GM13976 (cell line): ENCODE data around the gene SNW1.

ENCODE experiments used
- DNase-seq: peaks from one replicate; pipeline ENCODE4 v3.0.0; 2012; ENCODE audit warnings: low spot score
- in situ Hi-C: fragments of 300-500 bp; cut with MboI; formaldehyde crosslinking; loops from one replicate; pipeline ENCODE4 v1.12.0; 2022; ENCODE audit warnings: low sequenced_read_pairs, mixed read lengths, inconsistent platforms; ENCODE audit not compliant: unreplicated experiment
- TF ChIP-seq, protein P1 (sequence below): IDR thresholded peaks from 2 replicates; pipeline ENCODE4 v1.5.1; 2012; ENCODE audit warnings: borderline replicate concordance, mild to moderate bottlenecking; ENCODE audit not compliant: insufficient read depth; ENCODE audit errors: extremely low read depth, missing control alignments, control extremely low read depth

SNW1 gene

DNA sequence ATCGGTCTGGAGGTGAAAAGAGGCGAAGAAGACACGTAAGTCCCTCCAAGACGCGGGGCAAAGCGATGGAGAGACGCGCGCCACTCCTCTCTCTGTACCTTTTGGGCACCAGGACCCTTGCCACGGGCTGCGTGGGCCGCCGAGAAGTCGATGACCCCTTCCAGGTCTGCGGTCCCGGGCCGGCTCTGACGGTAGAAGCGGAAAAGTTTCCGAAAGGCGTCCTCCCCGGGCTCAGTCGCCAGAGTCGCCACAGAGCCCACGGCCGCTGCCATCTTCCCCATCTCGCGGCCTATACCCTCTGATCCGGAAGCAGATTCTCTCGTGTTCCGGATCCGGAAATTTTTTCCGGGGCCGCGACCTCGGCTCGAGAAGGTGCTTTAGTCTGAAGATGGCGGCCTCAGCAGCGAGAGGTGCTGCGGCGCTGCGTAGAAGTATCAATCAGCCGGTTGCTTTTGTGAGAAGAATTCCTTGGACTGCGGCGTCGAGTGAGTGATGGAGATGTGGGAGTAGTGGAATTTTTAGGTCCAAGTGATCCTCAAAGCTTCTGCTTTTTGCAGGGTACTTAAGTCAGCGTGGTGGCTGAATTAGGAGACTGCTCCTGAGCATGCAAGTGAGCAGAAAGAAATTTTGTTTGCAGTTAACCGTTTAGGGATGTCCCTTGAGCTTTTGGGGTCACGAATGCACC, 53.1 kb downstream of the SNW1 start, which contains the start of the genes ALKBH1 and SLIRP:
TSS of gene ALKBH1 (minus strand) at position 300 of the 685 bp plus-strand sequence. CDS start at position 281, 19 bp downstream.
TSS of gene SLIRP (plus strand) at position 380 of the 685 bp plus-strand sequence. CDS start at position 389, 9 bp downstream.
- in situ Hi-C loops: no loop called here
- TF ChIP-seq, protein P1, sequence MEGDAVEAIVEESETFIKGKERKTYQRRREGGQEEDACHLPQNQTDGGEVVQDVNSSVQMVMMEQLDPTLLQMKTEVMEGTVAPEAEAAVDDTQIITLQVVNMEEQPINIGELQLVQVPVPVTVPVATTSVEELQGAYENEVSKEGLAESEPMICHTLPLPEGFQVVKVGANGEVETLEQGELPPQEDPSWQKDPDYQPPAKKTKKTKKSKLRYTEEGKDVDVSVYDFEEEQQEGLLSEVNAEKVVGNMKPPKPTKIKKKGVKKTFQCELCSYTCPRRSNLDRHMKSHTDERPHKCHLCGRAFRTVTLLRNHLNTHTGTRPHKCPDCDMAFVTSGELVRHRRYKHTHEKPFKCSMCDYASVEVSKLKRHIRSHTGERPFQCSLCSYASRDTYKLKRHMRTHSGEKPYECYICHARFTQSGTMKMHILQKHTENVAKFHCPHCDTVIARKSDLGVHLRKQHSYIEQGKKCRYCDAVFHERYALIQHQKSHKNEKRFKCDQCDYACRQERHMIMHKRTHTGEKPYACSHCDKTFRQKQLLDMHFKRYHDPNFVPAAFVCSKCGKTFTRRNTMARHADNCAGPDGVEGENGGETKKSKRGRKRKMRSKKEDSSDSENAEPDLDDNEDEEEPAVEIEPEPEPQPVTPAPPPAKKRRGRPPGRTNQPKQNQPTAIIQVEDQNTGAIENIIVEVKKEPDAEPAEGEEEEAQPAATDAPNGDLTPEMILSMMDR: no peak

DNA sequence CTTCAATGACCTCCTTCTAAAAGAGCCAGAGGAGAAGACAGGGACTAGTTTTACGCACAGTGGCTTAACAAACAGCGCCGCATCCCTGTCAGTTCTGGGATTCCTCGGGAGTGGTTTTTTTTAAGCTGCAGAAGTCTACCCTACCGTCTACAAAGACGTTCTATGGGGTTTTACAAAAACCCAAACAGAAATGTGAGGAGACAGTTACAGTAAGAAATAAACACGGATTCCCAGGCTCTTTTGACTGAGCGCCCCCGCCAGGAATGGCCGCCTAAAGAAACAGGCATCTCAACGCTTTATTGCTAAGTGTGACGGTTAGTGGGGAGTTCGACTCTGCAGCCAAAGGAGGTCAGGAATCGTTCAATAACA, 53.6 kb downstream of the SNW1 start:
- DNase-seq: peak; percentile 55
- in situ Hi-C loops: no loop called here
- TF ChIP-seq, protein P1: no peak

More for the DNA sequence above, 53.1 kb downstream of the SNW1 start, which contains the start of the genes ALKBH1 and SLIRP:
- peak; percentile 92 for DNase-seq

DNA sequence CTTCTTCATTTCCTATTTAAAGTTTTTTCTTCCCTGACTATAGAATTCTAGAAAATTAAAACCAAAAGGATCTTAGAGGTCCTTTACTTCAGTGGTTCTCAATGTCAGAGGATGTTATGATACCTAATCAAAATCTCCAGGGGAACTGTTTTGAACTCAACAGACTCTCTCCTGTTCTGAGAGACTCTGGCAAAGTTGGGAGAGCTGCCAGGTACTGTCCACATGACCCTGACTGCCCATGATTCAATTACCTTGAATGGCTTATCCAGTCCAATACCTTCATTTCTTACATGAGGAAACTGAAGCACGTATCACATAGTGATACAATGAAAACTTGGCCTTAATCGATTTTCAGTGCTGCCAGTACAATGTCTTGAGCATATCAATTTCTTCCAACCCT, 69.7 kb downstream of the SNW1 start:
- in situ Hi-C loops: no loop called here
- DNase-seq: no peak
- TF ChIP-seq, protein P1: no peak

DNA sequence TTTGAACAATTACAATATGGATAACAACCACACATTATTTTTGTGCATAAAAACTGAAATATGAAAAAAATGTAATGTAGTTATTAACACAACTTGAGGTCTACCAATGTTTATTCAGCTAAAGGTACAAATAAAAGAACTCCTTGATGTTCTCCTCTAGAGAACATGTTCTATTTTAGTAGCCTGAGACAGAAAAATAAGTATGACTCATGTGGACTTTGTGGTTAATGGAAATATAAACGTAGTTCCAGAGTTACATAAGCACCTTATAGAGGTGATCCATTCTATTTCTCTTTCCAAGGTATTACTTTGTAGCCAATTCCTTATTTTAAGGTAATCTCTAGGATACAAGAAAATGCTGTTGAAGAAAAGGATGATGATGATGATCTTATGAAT, 78.8 kb downstream of the SNW1 start:
- TF ChIP-seq, protein P1: no peak
- DNase-seq: no peak
- in situ Hi-C loops: no loop called here

- in situ Hi-C loops: no loop called here
- TF ChIP-seq, protein P1: no peak
- DNase-seq: no peak
Observed at GRCh38 chr14:77681196-77682157, 79.5 kb downstream of the SNW1 start.

GRCh38 chr14:77674931-77675330, 86.0 kb downstream of the SNW1 start:
- TF ChIP-seq, protein P1: no peak
- no peak for DNase-seq
- in situ Hi-C loops: loop anchor here (25.0 kb wide), 1 partner anchor 887 kb away; no protein-coding TSS in a partner anchor
